GM21526 (cell line): ENCODE measurements around the gene NT5C2.
"Not testable (repeated sequence)": the region's sequence is repeated elsewhere in the genome, so short reads cannot be mapped to it uniquely, and the experiment has no call there.

Experiments used
- ATAC-seq: cut with Tn5 transposase; IDR thresholded peaks from one replicate; pipeline ENCODE4 v1.9.1; 2021; ENCODE audit warnings: moderate library complexity; ENCODE audit not compliant: unreplicated experiment, low FRiP score

The NT5C2 gene

DNA sequence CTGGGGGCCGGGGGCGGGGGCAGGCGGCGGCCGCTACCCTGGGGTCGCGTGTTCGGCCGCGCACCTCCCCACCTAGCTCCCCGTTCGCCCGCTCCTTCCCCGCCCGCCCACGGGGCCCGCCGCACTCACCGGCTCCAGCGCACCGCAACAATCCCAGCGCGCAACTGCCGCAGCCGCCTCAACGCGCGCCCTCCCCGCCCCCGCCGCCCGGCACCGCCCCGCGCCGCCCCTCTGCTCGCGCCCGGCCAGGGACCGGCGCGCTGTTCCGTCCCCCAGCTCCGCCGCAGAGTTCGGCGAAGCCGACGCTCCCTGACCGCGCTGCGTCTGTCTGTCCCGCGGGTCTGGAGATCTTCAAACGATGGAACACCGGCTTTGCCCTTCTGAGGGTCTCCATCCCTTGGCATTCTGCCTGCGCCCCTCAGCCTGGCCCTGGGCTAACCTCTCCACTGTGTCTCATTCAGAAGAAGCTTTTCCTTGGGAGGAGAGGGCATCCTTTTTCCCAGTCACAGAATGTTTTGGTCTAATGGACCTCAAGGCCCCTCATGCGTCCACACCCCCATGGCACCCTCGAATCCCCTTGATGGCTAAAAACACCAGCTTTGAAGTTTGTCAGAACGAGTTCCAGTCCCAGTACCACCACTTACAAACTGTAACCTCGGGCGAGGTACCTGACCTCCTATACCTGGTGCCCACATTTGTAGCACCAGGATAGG is at the start of gene NT5C2:
NT5C2 (minus strand) TSS at position 166 of the 713 bp plus-strand sequence. CDS start 18,314 bp downstream, outside the sequence.
- ATAC-seq, result peak; percentile 57

DNA sequence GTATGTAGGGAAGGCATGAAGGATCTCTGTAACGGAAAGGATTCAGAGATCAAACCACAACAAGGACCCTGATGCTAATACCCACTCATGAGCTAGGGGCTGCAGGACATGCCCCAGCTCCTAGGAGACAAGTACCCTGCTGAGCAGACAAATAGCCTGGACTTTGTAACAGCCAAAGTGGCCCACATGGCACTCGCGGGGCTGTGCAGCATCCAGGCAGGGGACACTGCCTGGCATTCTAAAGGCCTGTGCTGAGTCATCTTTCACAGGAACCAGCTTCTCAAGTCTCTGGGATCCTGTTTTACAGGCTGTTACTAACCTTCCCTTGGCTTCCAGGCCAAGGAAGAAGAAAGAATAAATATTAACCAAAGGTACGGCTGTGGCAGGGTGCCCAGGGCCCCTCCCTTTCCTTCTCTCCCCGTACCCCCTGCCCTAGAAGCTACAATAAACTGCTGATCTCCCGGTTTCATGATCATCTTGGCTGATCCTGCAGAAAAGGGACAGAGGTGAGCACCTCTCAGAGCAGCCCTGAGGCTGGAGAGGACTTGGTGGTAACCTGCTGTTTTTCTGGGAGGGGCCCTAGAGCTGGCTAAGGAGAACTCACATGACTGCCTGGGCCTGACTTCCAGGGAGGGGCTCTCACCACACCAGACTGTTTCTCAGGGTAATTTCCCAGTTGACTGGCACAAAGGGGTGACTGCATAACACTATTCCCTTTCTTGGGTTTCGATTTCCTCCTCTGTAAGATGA is 48.4 kb upstream of the NT5C2 start:
- no peak for ATAC-seq

DNA sequence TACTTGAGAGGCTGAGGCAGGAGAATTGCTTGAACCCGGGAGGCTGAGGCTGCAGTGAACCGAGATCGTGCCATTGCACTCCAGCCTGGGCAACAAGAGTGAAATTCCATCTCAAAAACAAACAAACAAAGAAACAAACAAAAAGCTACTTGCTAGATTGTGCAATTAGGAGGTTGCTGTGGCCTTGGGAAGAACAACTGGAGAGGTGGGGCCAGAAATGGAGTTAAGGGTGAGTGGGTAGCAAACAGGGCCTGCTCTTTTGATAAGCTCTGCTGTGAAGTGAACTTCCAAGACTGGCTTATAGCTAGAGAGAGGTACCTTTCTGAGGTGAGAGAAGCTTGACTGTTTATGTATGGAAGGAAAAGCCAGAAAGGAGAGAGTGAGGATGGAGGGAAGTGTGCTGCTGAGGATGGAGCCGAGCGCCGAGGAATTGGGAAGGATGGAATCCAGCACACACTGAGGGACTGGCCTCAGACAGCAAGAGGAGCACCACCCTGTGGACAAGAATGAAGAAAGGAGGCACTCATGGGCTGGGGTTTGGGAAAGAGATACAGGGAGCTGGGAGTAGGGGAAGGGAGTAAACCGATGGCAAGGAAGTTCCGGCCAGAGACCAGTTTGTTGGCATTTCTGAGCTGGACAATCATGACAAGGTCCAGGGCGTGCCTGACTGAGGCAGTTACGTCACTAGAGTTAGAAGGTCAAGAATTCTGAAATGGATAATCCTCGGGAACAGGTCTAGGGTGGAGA is 45.6 kb upstream of the NT5C2 start:
- ATAC-seq, result no peak

DNA sequence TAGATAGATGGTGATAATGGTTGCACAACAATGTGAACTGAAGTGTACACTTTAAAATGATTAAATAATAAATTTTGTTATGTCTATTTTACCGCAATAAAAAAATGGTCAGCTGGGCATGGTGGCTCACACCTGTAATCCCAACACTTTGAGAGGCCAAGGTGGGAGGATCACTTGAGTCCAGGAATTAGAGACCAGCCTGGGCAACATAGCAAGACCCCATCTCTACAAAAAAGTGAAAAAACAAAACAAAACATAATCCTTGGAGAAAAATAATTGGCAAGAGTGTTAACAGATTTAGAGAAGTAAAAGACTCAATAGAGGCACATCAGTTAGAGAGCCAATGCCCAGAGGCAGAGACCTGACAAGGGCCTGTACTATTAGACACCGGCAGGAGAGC is 42.7 kb upstream of the NT5C2 start:
- no peak for ATAC-seq

GRCh38 chr10:103232772-103233488 is 39.9 kb upstream of the NT5C2 start:
- ATAC-seq, result no peak

- no peak for ATAC-seq
Observed at GRCh38 chr10:103232131-103232673, 39.1 kb upstream of the NT5C2 start.

DNA sequence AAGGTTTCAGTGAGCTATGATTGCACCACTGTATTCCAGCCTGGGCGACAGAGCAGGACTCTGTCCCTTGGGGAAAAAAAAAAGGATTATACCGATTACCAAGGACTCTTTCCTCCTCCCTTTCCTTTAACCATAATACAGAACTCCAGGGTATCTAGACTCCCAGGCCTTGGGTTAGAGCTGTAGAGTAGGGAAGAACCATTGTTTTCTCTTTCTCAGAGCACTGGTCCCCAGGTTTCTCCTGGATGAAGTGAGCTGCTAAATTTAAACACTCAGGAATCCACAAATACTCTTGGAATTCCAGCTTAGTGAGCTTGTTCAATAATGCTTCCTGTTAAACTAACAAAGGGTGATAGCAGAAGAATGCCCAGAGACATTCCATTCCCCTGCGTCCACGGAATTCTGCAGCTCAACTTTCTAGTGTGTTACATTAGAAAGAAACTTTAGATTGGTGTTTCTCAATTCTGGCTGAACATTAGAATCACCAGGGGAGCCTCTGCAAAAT is 38.0 kb upstream of the NT5C2 start:
- ATAC-seq, result no peak

DNA sequence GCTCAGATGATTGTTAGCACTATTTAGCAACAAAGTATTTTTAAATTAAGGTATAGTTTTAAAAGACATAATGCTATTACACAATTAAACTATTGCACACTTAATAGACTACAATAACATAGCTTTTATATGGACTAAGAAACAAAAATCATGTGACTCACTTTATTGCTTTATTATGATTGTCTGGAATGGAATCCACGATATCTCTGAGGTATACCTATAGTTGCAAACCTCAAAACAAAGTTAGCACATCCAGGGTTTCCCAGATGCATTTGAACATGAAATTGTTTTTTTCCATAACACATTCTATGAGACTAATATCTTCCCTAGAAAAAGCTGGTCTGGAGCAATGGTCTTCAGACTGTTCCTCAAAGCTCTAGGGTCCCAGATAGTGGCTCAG is 34.3 kb upstream of the NT5C2 start:
- no peak for ATAC-seq

DNA sequence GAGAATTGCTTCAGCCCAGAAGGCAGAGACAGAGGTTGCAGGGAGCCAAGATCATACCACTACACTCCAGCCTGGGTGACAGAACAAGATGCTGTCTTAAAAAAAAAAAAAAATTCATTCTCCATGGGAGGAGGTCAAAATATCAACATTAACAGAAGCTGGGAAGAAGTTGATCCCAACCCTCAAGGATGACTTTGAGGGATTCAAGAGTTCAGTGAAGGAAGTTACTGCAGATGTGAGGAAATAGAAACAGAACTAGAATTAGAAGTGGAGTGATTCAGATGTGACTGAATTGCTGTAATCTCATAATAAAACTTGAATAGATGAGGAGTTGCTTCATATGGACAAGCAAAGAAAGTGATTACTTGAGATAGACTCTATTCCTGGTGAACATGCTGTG is 32.9 kb upstream of the NT5C2 start:
- ATAC-seq, result no peak

DNA sequence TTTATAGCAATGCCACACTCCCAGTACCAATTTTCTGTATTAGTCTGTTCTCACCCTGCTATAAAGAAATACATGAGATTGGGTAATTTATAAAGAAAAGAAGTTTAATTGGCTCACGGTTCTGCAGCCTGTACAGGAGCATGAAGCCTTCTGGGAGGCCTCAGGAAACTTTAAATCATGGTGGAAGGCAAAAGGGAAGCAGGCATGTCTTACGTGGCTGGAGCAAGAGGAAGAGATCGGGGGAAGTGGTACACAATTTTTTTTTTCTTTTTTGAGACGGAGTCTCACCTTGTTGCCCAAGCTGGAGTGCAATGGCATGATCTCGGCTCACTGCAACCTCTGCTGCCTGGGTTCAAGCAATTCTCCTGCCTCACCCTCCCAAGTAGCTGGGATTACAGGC is 31.6 kb upstream of the NT5C2 start:
- ATAC-seq, result not testable (repeated sequence)

DNA sequence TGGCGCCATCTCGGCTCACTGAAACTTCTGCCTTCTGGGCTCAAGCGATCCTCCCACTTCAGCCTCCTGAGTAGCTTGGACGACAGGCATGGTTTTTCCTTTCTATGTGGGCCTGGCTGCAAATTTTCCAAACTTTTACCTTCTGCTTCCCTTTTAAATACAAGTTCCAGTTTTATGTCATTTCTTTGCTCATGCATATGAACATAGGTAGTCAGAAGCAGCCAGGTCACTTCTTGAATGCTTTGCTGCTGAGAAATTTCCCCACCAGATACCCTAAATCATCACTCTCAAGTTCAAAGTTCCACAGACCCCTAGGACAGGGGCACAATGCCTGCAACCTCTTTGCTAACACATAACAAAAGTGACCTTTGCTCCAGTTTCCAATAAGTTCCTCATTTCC is 31.1 kb upstream of the NT5C2 start:
- no peak for ATAC-seq

GRCh38 chr10:103216362-103216761 is 23.3 kb upstream of the NT5C2 start:
- not testable (repeated sequence) for ATAC-seq

- ATAC-seq, result no peak
Observed at GRCh38 chr10:103215601-103216000, 22.5 kb upstream of the NT5C2 start.

- not testable (repeated sequence) for ATAC-seq
Observed at GRCh38 chr10:103210262-103210661, 17.2 kb upstream of the NT5C2 start.

DNA sequence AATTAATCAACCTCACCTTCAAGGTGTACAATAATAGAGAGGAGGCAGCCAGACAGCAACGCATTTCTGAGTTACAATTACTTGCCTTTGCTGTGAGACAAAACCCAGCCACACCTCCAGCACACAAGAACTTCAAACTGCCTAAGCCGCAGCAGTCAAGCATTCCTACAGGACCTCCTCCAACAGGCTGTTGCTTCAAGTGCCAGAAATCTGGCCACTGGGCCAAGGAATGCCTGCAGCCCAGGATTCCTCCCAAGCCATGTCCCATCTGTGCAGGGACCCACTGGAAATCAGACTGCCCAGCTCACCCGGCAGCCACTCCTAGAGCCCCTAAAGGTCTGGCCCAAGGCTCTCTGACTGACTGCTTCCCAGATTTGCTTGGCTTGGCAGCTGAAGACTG is 14.6 kb upstream of the NT5C2 start:
- ATAC-seq, result not testable (repeated sequence)

DNA sequence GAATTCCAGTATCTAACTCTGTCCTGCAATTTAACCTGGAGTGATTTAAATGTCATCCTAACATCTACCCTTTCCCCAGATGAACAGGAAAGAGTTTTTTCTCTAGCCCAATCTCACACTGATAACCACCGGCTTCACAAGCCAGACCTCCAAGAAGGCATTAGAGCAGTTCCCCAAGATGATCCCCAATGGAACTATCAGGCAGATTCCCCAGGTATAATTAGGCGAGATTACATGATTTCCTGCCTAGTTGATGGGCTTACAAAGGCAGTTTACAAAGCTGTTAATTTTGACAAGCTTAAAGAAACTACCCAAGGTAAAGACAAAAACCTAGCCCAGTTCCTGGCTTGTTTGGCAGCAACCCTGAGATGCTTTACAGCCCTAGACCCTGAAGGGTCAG is 14.1 kb upstream of the NT5C2 start:
- no peak for ATAC-seq

- ATAC-seq, result not testable (repeated sequence)
Observed at GRCh38 chr10:103206715-103207114, 13.6 kb upstream of the NT5C2 start.

DNA sequence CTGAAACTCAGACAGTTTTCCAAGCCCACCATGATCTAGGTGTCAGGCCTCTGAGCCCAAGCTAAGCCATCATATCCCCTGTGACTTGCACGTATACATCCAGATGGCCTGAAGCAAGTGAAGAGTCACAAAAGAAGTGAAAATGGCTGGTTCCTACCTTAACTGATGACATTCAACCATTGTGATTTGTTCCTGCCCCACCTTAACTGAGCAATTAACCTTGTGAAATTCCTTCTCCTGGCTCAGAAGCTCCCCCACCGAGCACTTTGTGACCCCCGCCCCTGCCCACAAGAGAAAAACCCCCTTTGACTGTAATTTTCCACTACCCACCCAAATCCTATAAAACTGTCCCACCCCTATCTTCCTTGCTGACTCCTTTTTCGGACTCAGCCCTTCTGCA is 12.3 kb upstream of the NT5C2 start:
- not testable (repeated sequence) for ATAC-seq

GRCh38 chr10:103204353-103205255 is 11.5 kb upstream of the NT5C2 start:
- no peak for ATAC-seq
